Activated T-helper 17 cell treated with anti-CD3 and anti-CD28 coated beads, Interleukin-2, amount 50 U/mL, for 72 hours (primary cell): ENCODE data around the gene BCAS1. TPM values are rescaled to one million over a fixed set of nuclear protein-coding genes. Genes with fewer than 3 reads are reported as not detected.
A peak's percentile ranks its signal among the peaks of the same experiment; 100 is the strongest.

Source experiments
- ATAC-seq: fragments of 150-1000 bp; cut with Tn5 transposase; replicated peaks from 2 replicates; pipeline ENCODE4 v1.10.0; 2021; ENCODE audit warnings: mild to moderate bottlenecking, moderate library complexity
- H3K27ac Mint-ChIP-seq: one replicate; pipeline ENCODE4 v1.8.0; 2022; ENCODE audit warnings: mixed read lengths
- H3K27me3 Mint-ChIP-seq: one replicate; pipeline ENCODE4 v1.8.0; 2022; ENCODE audit warnings: mixed read lengths
- H3K36me3 Mint-ChIP-seq: one replicate; pipeline ENCODE4 v1.8.0; 2022; ENCODE audit warnings: low read depth, mild to moderate bottlenecking, mixed read lengths
- H3K4me1 Mint-ChIP-seq: one replicate; pipeline ENCODE4 v1.8.0; 2022; ENCODE audit warnings: mixed read lengths
- H3K4me3 Mint-ChIP-seq: one replicate; pipeline ENCODE4 v1.8.0; 2022; ENCODE audit warnings: mild to moderate bottlenecking, mixed read lengths
- H3K9me3 Mint-ChIP-seq: one replicate; pipeline ENCODE4 v1.8.0; 2022; ENCODE audit warnings: mixed read lengths
- total RNA-seq, 2 donors: library from RNA; stranded (reverse); gene quantifications; one replicate each; pipeline ENCODE4 v1.2.3, GENCODE V29; 2022

Gene BCAS1
- total RNA-seq, 2 donors from 2014 or later: 0.11 TPM; not detected in 1

DNA sequence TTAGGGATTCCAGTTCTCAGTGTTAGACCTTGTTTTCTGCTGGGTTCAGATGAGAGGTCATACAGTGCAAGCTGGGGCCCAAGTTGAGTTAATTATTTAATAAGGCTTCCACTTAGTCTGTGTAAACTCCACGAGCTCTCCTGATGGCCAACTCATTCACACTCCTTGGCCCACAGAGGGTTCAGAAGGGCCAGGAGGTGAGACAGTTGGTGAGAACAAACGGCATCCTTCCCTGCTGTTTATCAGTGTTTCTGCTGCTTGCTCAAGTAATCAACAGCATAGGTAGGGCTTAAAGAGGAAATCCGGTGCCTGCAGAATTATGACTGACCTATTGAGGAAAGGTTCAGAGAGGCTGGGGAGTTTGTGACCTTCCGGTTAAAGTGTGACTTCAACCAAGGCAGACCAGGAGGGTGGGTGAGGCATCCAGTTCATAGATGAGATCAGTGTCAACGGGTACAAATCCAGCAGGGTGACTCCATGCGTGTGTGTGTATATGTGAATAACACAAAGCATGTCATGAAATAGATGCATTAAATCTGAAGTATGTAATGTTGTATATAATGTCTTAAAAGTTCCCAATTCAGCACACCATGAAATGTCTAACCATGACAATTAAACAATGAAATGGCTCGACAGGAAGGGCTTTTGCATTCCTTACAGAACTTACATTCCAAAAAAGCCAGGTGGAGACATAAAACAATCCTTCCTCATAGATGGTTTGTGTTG, 37.4 kb upstream of the BCAS1 start:
- Mint-ChIP-seq H3K4me1 (no peaks in the 10 kb centered on the region), H3K27me3 (peaks cover 20% of the 10 kb centered on the region)

DNA sequence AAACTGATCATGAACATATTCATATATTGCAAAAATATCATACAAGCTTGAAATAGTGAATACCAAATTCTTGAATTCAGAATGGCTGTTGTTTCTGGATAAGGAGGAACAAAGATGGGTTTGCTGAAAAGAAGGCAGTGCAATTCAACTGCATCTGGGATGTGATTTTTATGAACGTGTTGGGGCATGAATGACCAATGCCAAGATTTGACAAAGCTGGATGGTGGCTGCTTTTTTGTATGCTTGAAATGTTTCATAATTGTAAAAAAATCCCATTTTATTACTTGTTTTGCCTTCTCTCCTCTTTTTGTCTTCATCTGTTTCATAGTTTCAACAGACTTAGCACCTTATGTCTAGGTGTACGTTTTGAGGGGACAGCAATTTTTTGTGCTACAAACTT, 36.8 kb upstream of the BCAS1 start:
- Mint-ChIP-seq H3K9me3 (no peaks in the 10 kb centered on the region), H3K36me3 (no peaks in the 10 kb centered on the region), H3K4me1 (no peaks in the 10 kb centered on the region), H3K4me3 (no peak overlapping the region), H3K27ac (no peak overlapping the region), H3K27me3 (peaks cover 20% of the 10 kb centered on the region)
- ATAC-seq: no peak

More for the DNA sequence above, 37.4 kb upstream of the BCAS1 start:
- no peaks in the 10 kb centered on the region for H3K36me3 Mint-ChIP-seq
- H3K9me3 Mint-ChIP-seq: no peaks in the 10 kb centered on the region
- no peak overlapping the region for H3K4me3 Mint-ChIP-seq
- no peak for ATAC-seq
- H3K27ac Mint-ChIP-seq: no peak overlapping the region

DNA sequence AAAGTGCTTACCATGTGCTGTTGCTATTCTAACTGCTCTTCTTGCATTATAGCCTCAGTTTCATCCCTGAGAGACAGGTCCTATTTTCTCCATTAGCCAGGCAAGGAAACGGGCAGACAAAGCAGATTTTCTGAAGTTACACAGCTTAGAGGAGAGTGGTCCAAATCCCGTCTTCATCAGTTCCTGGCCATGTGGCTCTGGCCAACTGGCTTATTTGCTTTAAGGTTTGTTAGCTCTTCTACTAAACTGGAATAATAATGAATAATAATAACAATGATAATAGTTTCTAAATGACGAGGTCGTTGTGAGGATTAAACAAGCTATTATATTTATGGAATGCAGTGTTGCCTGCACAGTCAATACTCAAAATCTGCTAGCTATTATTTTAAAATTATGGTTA, 35.8 kb upstream of the BCAS1 start:
- Mint-ChIP-seq H3K27ac (no peak overlapping the region), H3K4me3 (no peak overlapping the region), H3K9me3 (no peaks in the 10 kb centered on the region), H3K27me3 (peaks cover 13% of the 10 kb centered on the region), H3K36me3 (no peaks in the 10 kb centered on the region), H3K4me1 (no peaks in the 10 kb centered on the region)
- no peak for ATAC-seq

DNA sequence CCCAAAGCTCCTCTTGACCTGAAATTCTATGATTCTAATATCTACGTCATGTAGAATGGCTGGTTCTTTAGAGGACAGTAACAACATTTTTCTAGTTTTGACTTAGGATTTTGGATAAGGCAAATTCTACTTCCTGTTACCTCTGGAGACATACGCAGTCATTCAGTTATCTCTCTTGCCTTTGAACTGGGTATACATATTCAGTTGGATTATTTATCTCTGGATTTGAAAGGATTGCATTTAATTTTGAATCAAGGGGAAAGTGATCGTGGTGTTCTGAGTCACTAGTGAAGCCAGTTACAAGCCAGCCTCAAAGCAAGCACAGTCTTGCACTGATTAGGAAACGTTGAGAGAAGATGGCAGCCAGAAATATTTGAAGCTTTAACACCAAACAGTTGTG, 35.3 kb upstream of the BCAS1 start:
- Mint-ChIP-seq H3K36me3 (no peaks in the 10 kb centered on the region), H3K9me3 (no peaks in the 10 kb centered on the region), H3K27ac (no peak overlapping the region), H3K4me3 (no peak overlapping the region), H3K4me1 (no peaks in the 10 kb centered on the region), H3K27me3 (peaks cover 13% of the 10 kb centered on the region)
- no peak for ATAC-seq

DNA sequence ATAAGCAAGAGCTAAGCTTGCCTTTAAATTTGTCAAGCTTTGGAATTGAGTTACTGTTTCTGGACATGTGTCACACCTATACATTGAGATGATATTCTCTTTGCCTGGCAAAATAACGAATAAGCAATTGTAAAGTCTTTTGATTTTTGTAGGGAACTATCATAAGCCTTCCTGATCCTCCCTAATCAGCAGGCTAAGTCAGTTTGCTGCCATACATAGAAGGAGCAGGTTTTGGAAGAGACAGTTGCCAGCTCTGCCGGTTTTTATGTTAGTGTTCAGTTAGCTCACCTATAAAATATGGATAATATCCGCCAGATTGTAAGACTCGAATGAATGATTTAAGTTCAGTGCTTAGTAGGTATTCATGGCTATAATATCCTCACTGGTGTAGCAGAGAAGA, 34.4 kb upstream of the BCAS1 start:
- Mint-ChIP-seq H3K36me3 (no peaks in the 10 kb centered on the region), H3K4me1 (no peaks in the 10 kb centered on the region), H3K9me3 (no peaks in the 10 kb centered on the region), H3K4me3 (no peak overlapping the region), H3K27ac (no peak overlapping the region), H3K27me3 (peaks cover 7% of the 10 kb centered on the region)
- no peak for ATAC-seq

DNA sequence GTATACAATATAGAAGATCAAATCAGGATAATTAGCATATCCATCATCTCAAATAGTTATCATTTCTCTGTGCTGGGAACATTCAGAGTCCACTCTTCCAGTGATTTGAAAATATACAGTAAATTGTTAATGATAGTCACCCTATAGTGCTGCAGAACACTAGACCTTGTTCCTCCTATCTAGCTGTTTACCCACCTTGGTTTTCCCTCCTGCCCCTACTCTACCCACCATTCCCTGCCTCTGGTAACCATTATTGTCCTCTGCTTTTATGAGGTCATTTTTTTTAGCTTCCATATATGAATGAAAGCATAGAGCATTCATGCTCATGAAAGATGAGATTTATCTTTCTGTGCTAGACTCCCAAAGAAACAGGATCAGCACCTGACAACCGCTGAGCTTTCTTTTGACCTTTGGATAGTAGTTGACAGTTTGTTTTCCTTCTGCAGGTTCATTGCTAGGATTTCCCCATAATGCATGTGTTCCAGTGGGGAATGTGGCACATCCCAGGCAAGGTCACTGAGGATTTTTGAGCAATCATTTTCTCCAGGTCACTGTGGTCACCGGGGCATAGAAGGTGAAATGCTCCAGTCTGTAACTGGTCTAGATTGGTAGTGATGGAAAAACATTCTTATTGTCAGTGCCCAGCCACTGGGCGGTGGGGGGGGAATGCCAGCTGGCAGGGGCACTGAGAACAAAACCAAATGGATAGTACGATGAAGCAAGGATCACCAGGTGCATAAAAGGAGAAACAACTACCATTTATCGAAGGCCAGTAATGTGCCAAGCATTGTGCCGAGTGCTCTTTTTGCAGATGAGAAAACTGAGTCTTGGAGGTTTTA, 33.6 kb upstream of the BCAS1 start:
- Mint-ChIP-seq H3K27me3 (peaks cover 7% of the 10 kb centered on the region), H3K4me1 (no peaks in the 10 kb centered on the region), H3K4me3 (no peak overlapping the region), H3K36me3 (no peaks in the 10 kb centered on the region), H3K27ac (no peak overlapping the region), H3K9me3 (no peaks in the 10 kb centered on the region)
- ATAC-seq: no peak

DNA sequence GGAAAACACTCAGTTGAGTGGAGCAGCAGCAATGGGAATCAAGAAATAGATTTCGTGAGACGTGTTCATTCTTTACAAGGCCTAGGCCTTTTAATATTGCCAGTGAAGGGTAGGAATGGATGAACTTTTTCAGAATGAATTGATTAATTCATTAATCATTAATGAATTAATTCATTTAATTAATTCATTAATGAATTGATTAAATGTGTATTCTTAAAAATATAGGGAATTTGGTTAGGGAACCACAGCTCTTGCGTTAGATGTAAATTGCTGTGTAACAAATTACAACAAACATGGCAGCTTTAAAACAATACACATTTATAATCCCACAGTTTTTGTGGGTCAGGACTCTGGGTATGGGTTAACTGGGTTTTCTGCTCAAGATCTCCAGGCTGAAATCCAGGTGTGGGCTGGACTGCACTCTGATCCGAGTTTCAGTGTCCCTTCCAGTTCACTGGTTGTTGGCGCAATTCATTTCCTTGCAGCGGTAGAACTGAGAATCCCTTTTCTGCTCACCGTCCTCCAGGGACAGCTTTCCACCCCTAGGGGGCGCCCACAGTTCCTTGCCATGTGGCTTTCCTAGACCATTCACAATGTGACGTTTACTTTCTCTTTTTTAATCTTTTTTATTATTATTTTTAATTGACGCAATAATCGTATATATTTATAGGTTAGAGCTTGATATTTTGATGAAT, 32.8 kb upstream of the BCAS1 start:
- H3K27me3 Mint-ChIP-seq: peaks cover 7% of the 10 kb centered on the region
- no peaks in the 10 kb centered on the region for H3K36me3 Mint-ChIP-seq
- H3K4me1 Mint-ChIP-seq: no peaks in the 10 kb centered on the region
- peak; percentile 70 for ATAC-seq
- H3K4me3 Mint-ChIP-seq: no peak overlapping the region
- no peak overlapping the region for H3K27ac Mint-ChIP-seq
- H3K9me3 Mint-ChIP-seq: no peaks in the 10 kb centered on the region

DNA sequence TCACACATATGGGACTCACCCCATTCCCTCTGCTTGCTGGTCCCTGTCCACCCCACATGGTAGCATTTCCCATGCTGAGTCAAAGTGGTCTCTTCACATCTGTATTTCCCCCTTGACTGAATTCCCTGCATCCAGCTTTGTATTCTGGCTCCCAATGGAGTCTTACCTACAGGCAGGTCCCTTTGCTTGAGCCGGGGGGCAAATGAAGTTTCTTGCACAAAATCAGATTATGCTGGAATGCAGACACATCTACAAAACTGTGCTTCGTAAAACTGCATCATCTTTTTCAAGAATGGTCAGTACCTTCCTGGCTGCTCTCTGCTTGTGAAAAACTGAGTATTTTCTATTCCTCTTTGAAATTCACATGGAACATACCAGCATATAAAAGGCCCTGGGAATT, 32.1 kb upstream of the BCAS1 start:
- Mint-ChIP-seq H3K4me1 (no peaks in the 10 kb centered on the region), H3K36me3 (no peaks in the 10 kb centered on the region), H3K27me3 (peaks cover 7% of the 10 kb centered on the region), H3K27ac (no peak overlapping the region), H3K9me3 (no peaks in the 10 kb centered on the region), H3K4me3 (no peak overlapping the region)
- ATAC-seq: no peak

DNA sequence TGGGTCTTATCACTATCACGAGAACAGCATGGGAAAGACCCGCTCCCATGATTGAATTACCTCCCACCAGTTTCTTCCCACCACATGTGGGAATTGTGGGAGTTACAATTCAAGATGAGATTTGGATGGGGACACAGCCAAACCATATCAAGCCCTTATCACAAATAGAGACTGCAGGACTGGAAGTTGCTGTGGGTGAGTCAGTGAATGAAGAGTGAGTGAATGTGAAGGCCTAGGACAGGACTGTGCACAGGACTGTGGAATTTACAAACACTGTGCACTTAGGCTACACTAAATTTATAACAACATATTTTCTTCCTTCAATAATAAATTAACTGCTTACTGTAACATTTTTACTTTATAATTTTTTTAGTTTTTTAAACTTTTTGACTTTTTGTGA, 30.2 kb upstream of the BCAS1 start:
- no peak overlapping the region for H3K4me3 Mint-ChIP-seq
- no peaks in the 10 kb centered on the region for H3K4me1 Mint-ChIP-seq
- peaks cover 8% of the 10 kb centered on the region for H3K27me3 Mint-ChIP-seq

DNA sequence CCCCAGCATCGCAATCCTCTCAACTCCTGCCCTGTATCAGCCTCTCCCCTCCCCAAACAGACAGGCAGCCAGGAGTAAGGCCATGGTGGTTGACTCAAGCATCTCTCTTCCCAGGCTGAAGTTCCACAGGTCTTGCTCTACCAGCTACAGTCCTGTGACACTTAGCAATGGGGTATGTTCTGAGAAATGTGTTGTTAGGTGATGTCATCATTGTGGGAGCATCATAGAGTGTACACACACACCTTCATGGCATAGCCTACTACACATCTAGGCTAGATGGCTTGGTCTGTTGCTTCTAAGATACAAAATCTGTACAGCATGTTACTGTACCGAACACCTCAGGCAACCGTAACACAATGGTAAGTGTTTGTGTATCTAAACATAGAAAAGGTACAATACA, 29.5 kb upstream of the BCAS1 start:
- H3K4me1 Mint-ChIP-seq: no peaks in the 10 kb centered on the region
- peaks cover 4% of the 10 kb centered on the region for H3K27me3 Mint-ChIP-seq
- H3K27ac Mint-ChIP-seq: no peak overlapping the region
- H3K9me3 Mint-ChIP-seq: no peaks in the 10 kb centered on the region
- H3K4me3 Mint-ChIP-seq: no peak overlapping the region
- no peak for ATAC-seq
- no peaks in the 10 kb centered on the region for H3K36me3 Mint-ChIP-seq

More for the DNA sequence above, 30.2 kb upstream of the BCAS1 start:
- no peak overlapping the region for H3K27ac Mint-ChIP-seq
- H3K36me3 Mint-ChIP-seq: no peaks in the 10 kb centered on the region
- ATAC-seq: no peak
- no peaks in the 10 kb centered on the region for H3K9me3 Mint-ChIP-seq

DNA sequence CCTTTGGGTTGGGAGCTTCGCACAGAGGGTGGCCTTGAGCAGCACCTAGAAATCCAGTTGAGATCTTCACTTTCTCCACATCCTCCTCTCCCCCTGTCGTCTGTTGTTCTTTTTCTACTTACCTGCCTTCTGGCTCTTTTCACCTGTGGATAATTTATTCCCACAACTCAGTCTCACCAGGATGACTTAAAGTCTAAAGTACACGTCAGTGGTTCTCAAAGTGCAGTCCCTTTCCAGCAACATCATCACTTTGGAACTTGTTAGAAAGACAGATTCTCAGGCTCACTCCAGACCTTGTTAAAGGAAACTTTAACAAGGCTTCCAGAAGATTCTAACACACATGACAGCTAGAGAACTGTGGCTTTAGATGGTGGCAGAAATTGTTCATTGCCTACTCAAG, 27.7 kb upstream of the BCAS1 start:
- no peaks in the 10 kb centered on the region for H3K4me1 Mint-ChIP-seq

DNA sequence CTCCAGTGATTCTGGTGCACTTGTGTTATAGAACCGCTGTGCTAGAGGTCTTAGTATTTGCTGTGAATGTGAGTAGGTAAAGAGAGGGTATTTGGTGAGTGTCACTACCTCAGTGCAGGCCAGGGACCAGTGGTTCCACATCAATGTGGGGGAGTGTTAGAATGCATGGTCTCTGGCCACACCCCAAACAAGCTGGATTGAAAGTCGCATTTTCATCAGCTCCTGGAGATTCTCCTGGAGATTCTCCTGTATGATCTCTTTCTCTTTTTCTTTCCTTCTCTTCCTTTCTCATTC, 26.8 kb upstream of the BCAS1 start:
- no peak for ATAC-seq
- H3K9me3 Mint-ChIP-seq: no peaks in the 10 kb centered on the region
- H3K4me3 Mint-ChIP-seq: no peak overlapping the region
- H3K36me3 Mint-ChIP-seq: no peaks in the 10 kb centered on the region
- H3K27ac Mint-ChIP-seq: no peak overlapping the region
- H3K4me1 Mint-ChIP-seq: no peaks in the 10 kb centered on the region
- peaks cover 7% of the 10 kb centered on the region for H3K27me3 Mint-ChIP-seq

More for the DNA sequence above, 27.7 kb upstream of the BCAS1 start:
- no peak overlapping the region for H3K4me3 Mint-ChIP-seq
- peaks cover 7% of the 10 kb centered on the region for H3K27me3 Mint-ChIP-seq
- no peak for ATAC-seq
- no peaks in the 10 kb centered on the region for H3K9me3 Mint-ChIP-seq
- no peak overlapping the region for H3K27ac Mint-ChIP-seq
- no peaks in the 10 kb centered on the region for H3K36me3 Mint-ChIP-seq

DNA sequence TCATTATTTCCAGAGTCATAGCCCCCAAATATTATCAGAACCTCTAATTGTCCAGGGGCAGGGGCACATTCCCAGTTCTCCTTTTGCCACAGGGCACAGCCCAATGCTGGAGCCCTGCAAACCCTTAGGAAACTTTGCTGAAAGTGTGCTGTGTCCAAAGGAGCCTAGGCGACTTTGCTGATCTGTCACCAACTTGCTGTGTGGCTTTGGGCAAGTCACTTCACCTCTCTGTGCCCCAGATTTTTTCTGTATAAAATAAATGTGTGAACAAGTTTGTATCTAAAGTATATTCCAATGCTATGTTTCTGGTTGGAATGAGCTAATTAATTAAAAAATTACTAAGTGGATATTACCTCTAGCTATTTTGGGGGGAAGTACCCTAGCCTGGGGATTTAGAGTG, 25.4 kb upstream of the BCAS1 start:
- H3K4me1 Mint-ChIP-seq: no peaks in the 10 kb centered on the region
- no peak overlapping the region for H3K27ac Mint-ChIP-seq
- peaks cover 7% of the 10 kb centered on the region for H3K27me3 Mint-ChIP-seq
- no peak for ATAC-seq
- H3K4me3 Mint-ChIP-seq: no peak overlapping the region
- no peaks in the 10 kb centered on the region for H3K36me3 Mint-ChIP-seq
- no peaks in the 10 kb centered on the region for H3K9me3 Mint-ChIP-seq

DNA sequence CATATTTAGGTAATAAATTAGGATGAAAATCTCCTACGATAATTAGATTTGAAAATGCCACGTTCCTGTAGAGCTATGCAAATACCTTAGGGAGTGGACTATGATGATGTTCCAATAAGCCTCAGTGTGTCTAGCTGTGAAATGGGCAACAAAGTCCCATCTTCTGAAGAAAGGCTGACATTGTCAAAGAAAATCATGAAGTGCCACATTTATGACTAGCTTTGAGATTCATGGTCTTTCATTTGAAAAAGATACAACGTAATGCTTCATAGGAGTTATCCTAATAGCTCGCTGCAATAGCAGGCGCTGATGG, 23.8 kb upstream of the BCAS1 start:
- Mint-ChIP-seq H3K4me1 (peaks cover 6% of the 10 kb centered on the region), H3K27me3 (peaks cover 12% of the 10 kb centered on the region), H3K27ac (no peak overlapping the region), H3K4me3 (no peak overlapping the region), H3K9me3 (no peaks in the 10 kb centered on the region), H3K36me3 (no peaks in the 10 kb centered on the region)
- no peak for ATAC-seq
